Hepatocyte (in vitro differentiated cells): ENCODE measurements around the gene ARL8B. TPM values are rescaled to one million over a fixed set of nuclear protein-coding genes. Genes with fewer than 3 reads are reported as not detected.

Experiments used
- DNase-seq: peaks from one replicate; pipeline ENCODE4 v3.0.0-alpha.2; 2016; ENCODE audit warnings: low spot score
- H2AFZ ChIP-seq: fragments of 200-600 bp; sonication (generic); 2 replicates; pipeline ENCODE4 v1.6.0; 2016; ENCODE audit warnings: antibody characterized with exemption, mild to moderate bottlenecking
- H3K27ac ChIP-seq: fragments of 200-600 bp; sonication (generic); 2 replicates; pipeline ENCODE4 v1.5.1; 2016; ENCODE audit warnings: mild to moderate bottlenecking
- H3K27me3 ChIP-seq: fragments of 200-600 bp; sonication (generic); 2 replicates; pipeline ENCODE4 v1.6.1; 2016
- H3K36me3 ChIP-seq: fragments of 200-600 bp; sonication (generic); replicated peaks from 2 replicates; pipeline ENCODE4 v1.5.1; 2016; ENCODE audit warnings: low read depth; ENCODE audit not compliant: insufficient read depth
- H3K4me1 ChIP-seq: fragments of 200-600 bp; sonication (generic); 2 replicates; pipeline ENCODE4 v1.5.1; 2016; ENCODE audit warnings: mild to moderate bottlenecking, moderate library complexity; ENCODE audit not compliant: insufficient read depth
- H3K4me2 ChIP-seq: fragments of 200-600 bp; sonication (generic); 2 replicates; pipeline ENCODE4 v1.6.0; 2016
- H3K4me3 ChIP-seq: fragments of 200-600 bp; sonication (generic); 2 replicates; pipeline ENCODE4 v1.5.1; 2016; ENCODE audit warnings: mild to moderate bottlenecking
- H3K79me2 ChIP-seq: fragments of 200-600 bp; sonication (generic); 2 replicates; pipeline ENCODE4 v1.6.0; 2017; ENCODE audit warnings: mild to moderate bottlenecking
- H3K9me2 ChIP-seq: fragments of 200-600 bp; sonication (generic); replicated peaks from 2 replicates; pipeline ENCODE4 v1.6.0; 2017; ENCODE audit warnings: mild to moderate bottlenecking; ENCODE audit not compliant: insufficient read depth
- H3K9me3 ChIP-seq: fragments of 200-600 bp; sonication (generic); 2 replicates; pipeline ENCODE4 v1.5.1; 2016; ENCODE audit warnings: low read depth, mild to moderate bottlenecking
- H4K20me1 ChIP-seq: fragments of 200-600 bp; sonication (generic); 2 replicates; pipeline ENCODE4 v1.6.0; 2016; ENCODE audit warnings: mild to moderate bottlenecking; ENCODE audit not compliant: insufficient read depth, poor library complexity, severe bottlenecking
- CTCF ChIP-seq: fragments of 200-600 bp; sonication (generic); IDR thresholded peaks from 2 replicates; pipeline ENCODE4 v1.5.1; 2016; ENCODE audit warnings: antibody characterized with exemption, mild to moderate bottlenecking; ENCODE audit not compliant: poor library complexity
- EZH2 ChIP-seq: fragments of 200-600 bp; sonication (generic); IDR thresholded peaks from 2 replicates; pipeline ENCODE4 v1.6.1; 2016; ENCODE audit warnings: antibody characterized with exemption, mild to moderate bottlenecking, borderline replicate concordance
- EZH2phosphoT487 ChIP-seq: fragments of 200-600 bp; sonication (generic); IDR thresholded peaks from one replicate; pipeline ENCODE4 v1.6.1; 2018; ENCODE audit warnings: antibody characterized with exemption, mild to moderate bottlenecking, low read depth, moderate library complexity; ENCODE audit not compliant: unreplicated experiment, severe bottlenecking
- WGBS: methylation state at CpG from one replicate; pipeline ENCODE4 v1.1.6; 2016; ENCODE audit warnings: low lambda C conversion rate; ENCODE audit errors: missing lambda C conversion rate; 5-methylcytosine and 5-hydroxymethylcytosine counted together
- polyA plus RNA-seq: library from polyadenylated mRNA; unstranded; fragments of >200 nt; fragmentation: Nextera tagmentation; extraction: Ambion mirVana; gene quantifications from 2 replicates; pipeline ENCODE4 v1.2.1, GENCODE V29; 2016
- total RNA-seq: library from RNA; depleted of rRNA; stranded (reverse); fragments of >200 nt; gene quantifications from 2 replicates; pipeline ENCODE4 v1.2.3, GENCODE V29; 2014

Gene ARL8B
- total and polyA plus RNA-seq, 2 experiments from 2014 or later = 58.1 to 94.4 TPM

GRCh38 chr3:5140230-5140621 is 18.1 kb downstream of the ARL8B start:
- no peak overlapping the region for H3K4me2 ChIP-seq
- H3K27ac ChIP-seq = no peak overlapping the region
- TF ChIP-seq CTCF (no peak), EZH2 (no peak)
- H4K20me1 ChIP-seq = peaks cover 86% of the 10 kb centered on the region
- no peak overlapping the region for H3K4me3 ChIP-seq
- H3K27me3 ChIP-seq = no peaks in the 10 kb centered on the region
- H3K79me2 ChIP-seq = peaks cover 100% of the 10 kb centered on the region
- WGBS = 99% methylated on average over 4 of the region's 4 CpGs
- H2AFZ ChIP-seq = no peak overlapping the region
- H3K9me2 ChIP-seq = no peaks in the 10 kb centered on the region
- no peaks in the 10 kb centered on the region for H3K36me3 ChIP-seq
- H3K9me3 ChIP-seq = peaks cover 16% of the 10 kb centered on the region
- peaks cover 17% of the 10 kb centered on the region for H3K4me1 ChIP-seq
- no peak for DNase-seq

DNA sequence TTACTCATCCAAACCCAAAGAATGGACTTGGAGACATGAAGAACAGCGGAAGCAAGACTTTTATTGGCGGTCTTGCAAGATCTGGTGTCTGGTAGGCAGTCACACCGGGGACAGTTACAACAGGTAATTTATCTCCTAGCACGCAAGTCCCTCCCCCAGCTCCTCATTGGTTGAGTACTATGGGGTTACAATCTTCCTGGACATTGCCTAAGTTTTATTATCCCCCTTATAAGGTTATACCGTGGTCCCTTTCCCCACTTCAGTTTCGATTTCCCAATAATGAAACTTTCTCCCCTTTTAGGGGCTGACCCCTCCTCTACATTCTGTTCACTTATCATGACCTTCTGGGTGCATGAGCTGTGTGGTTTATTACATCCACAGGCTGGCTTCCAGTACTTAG is 18.7 kb downstream of the ARL8B start:
- Histone ChIP-seq H3K4me1 (peaks cover 17% of the 10 kb centered on the region), H3K36me3 (no peaks in the 10 kb centered on the region), H3K27me3 (no peaks in the 10 kb centered on the region), H3K4me3 (no peak overlapping the region), H3K9me2 (no peaks in the 10 kb centered on the region), H2AFZ (no peak overlapping the region), H4K20me1 (peaks cover 80% of the 10 kb centered on the region), H3K4me2 (no peak overlapping the region), H3K27ac (no peak overlapping the region), H3K79me2 (peaks cover 100% of the 10 kb centered on the region), H3K9me3 (peaks cover 16% of the 10 kb centered on the region)
- 94% methylated on average over 6 of the region's 6 CpGs for WGBS
- no peak for DNase-seq
- TF ChIP-seq CTCF = no peak
- no peak for TF ChIP-seq EZH2phosphoT487
- no peak for TF ChIP-seq EZH2

- Histone ChIP-seq H3K79me2 (peaks cover 100% of the 10 kb centered on the region), H3K27ac (no peak overlapping the region), H2AFZ (no peak overlapping the region), H3K36me3 (no peaks in the 10 kb centered on the region), H3K27me3 (no peaks in the 10 kb centered on the region), H3K9me3 (peaks cover 16% of the 10 kb centered on the region), H3K4me1 (peaks cover 17% of the 10 kb centered on the region), H3K4me3 (no peak overlapping the region), H4K20me1 (peaks cover 76% of the 10 kb centered on the region), H3K4me2 (no peak overlapping the region), H3K9me2 (no peaks in the 10 kb centered on the region)
- DNase-seq = no peak
- WGBS = over 99% methylated on average over 4 of the region's 4 CpGs
- TF ChIP-seq CTCF (no peak), EZH2phosphoT487 (no peak), EZH2 (no peak)
Observed at GRCh38 chr3:5141760-5142159, 19.7 kb downstream of the ARL8B start.

DNA sequence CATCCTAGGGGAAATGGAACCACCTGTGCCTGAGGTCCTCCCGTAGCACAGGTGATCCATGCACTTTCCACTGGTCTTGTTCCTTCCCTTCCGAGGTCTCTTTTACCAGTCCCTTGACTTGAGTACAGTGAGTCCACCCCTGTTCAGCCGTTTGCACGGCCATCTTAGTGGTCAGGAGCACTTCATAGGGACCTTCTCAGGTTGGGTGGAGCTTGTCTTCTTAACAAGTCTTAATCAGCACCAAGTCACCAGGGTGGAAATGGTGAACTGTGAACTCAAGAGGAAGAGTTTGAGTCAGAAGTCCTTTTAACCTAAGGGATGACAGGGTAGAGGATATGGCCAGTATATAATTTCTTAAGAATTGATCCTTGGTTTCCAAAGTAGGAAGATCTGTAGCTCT is 21.4 kb downstream of the ARL8B start:
- H3K4me3 ChIP-seq = no peak overlapping the region
- no peaks in the 10 kb centered on the region for H3K9me2 ChIP-seq
- H3K4me2 ChIP-seq = no peak overlapping the region
- no peaks in the 10 kb centered on the region for H3K27me3 ChIP-seq
- peaks cover 16% of the 10 kb centered on the region for H3K9me3 ChIP-seq
- no peak overlapping the region for H3K27ac ChIP-seq
- no peaks in the 10 kb centered on the region for H3K36me3 ChIP-seq
- TF ChIP-seq EZH2 (no peak), EZH2phosphoT487 (no peak), CTCF (no peak)
- peaks cover 8% of the 10 kb centered on the region for H3K4me1 ChIP-seq
- peaks cover 100% of the 10 kb centered on the region for H3K79me2 ChIP-seq
- WGBS = 96% methylated on average over 4 of the region's 4 CpGs
- no peak overlapping the region for H2AFZ ChIP-seq
- no peak for DNase-seq
- H4K20me1 ChIP-seq = peaks cover 70% of the 10 kb centered on the region
